ENCODE measurements around the gene APOE. TPM values are rescaled to one million over a fixed set of nuclear protein-coding genes. Genes with fewer than 3 reads are reported as not detected.
"Not testable (repeated sequence)": the region's sequence is repeated elsewhere in the genome, so short reads cannot be mapped to it uniquely, and the experiment has no call there.

APOE gene
- polyA plus RNA-seq, 2 of the 4 experiments (the other 2 are of a cell fraction) = 12.5 to 31.9 TPM

GRCh38 chr19:44926245-44927077, 20.9 kb downstream of the APOE start:
- ATAC-seq (peak; percentile 65 to 79), FAIRE-seq (peak; percentile 67)
- Histone ChIP-seq H3K4me1 (peaks cover 15% of the 10 kb centered on the region; the same call in 2 of the 3 replicates), H3K27ac (peak overlapping the region; percentile 62 to 80), H3K4me2 (peak overlapping the region; percentile 85), H3K4me3 (peak overlapping the region; percentile 34)
- not testable (repeated sequence) for H3K9me3 ChIP-seq; DNase-seq (ENCODE audit: low read depth in 1 of 2, low spot score in 1 of 2)
- ChIA-PET CTCF (interaction anchor here (0.6 to 3.4 kb wide), 8 partner anchors 8 to 133 kb away, joined by 3 to 22 read pairs (median 5); partner anchors contain the start of gene APOC1), POLR2A (interaction anchor here (1.2 kb wide), 1 partner anchor 11 kb away, joined by 6 read pairs; no protein-coding TSS in a partner anchor)
- 41% methylated on average over 18 of the region's 19 CpGs for WGBS (ENCODE audit: missing lambda C conversion rate)
- peak; percentile 33 for TF ChIP-seq ZFP36 (IDR thresholded peaks at IDR 0.05; ENCODE audit: borderline replicate concordance, partially characterized antibody)

GRCh38 chr19:44927746-44928145, 22.1 kb downstream of the APOE start:
- POLR2A ChIA-PET = no interaction called here

GRCh38 chr19:44930088-44930487, 24.5 kb downstream of the APOE start:
- Histone ChIP-seq H3K4me1 (peaks cover 7% of the 10 kb centered on the region; the same call in 1 of the 3 replicates), H3K27ac (no peak overlapping the region), H3K4me2 (no peak overlapping the region), H3K4me3 (no peak overlapping the region), H3K9me3 (no peaks in the 10 kb centered on the region)
- WGBS (ENCODE audit: missing lambda C conversion rate) = 79% methylated on average over 7 of the region's 7 CpGs
- DNase-seq (ENCODE audit: low read depth in 1 of 2, low spot score in 1 of 2) = no peak
- POLR2A ChIA-PET = no interaction called here
- no peak for TF ChIP-seq CHD2 (IDR thresholded peaks at IDR 0.05; ENCODE audit: low read length, partially characterized antibody)
- no peak for TF ChIP-seq JUN (IDR thresholded peaks at IDR 0.05)
- no peak for TF ChIP-seq ESRRA (IDR thresholded peaks at IDR 0.05; ENCODE audit: borderline replicate concordance, low read length)
- TF ChIP-seq POLR2A (IDR thresholded peaks at IDR 0.05; ENCODE audit: low read length) = no peak
- no peak for TF ChIP-seq HOXB5 (CRISPR knock-in tag; IDR thresholded peaks at IDR 0.05)
- no peak for TF ChIP-seq MAFK (IDR thresholded peaks at IDR 0.05; ENCODE audit: partially characterized antibody)
- TF ChIP-seq BHLHE40 (IDR thresholded peaks at IDR 0.05; ENCODE audit: low read depth, low read length) = no peak
- TF ChIP-seq GATA3 (IDR thresholded peaks at IDR 0.05; ENCODE audit: borderline replicate concordance) = no peak
- TF ChIP-seq EHMT2 (IDR thresholded peaks at IDR 0.05; ENCODE audit: low read depth) = no peak
- no peak for ATAC-seq
- FAIRE-seq = no peak
- CTCF ChIA-PET = interaction anchor here (0.7 to 1.9 kb wide), 3 partner anchors 21 to 34 kb away, joined by 3 to 8 read pairs (median 5); no protein-coding TSS in a partner anchor

More at GRCh38 chr19:44927746-44928145, 22.1 kb downstream of the APOE start:
- no peaks in the 10 kb centered on the region for H3K9me3 ChIP-seq
- DNase-seq (ENCODE audit: low read depth in 1 of 2, low spot score in 1 of 2) (no peak), FAIRE-seq (no peak), ATAC-seq (no peak)
- peaks cover 15% of the 10 kb centered on the region; the same call in 2 of the 3 replicates for H3K4me1 ChIP-seq
- CTCF ChIA-PET = interaction anchor here (0.7 to 1.8 kb wide), 2 partner anchors 9 to 42 kb away, joined by 3 to 6 read pairs; no protein-coding TSS in a partner anchor
- TF ChIP-seq NR3C1 (IDR thresholded peaks at IDR 0.05) = no peak
- TF ChIP-seq ATOH8 (CRISPR knock-in tag; IDR thresholded peaks at IDR 0.05; ENCODE audit: low read depth) = no peak
- no peak for TF ChIP-seq CHD4 (IDR thresholded peaks at IDR 0.05; ENCODE audit: borderline replicate concordance)
- H3K27ac ChIP-seq = peak overlapping the region in 1 of 2 experiments; percentile 80; a peak in 3 of 6 replicates
- no peak overlapping the region for H3K4me2 ChIP-seq
- 70% methylated on average over 5 of the region's 5 CpGs for WGBS (ENCODE audit: missing lambda C conversion rate)
- no peak overlapping the region for H3K4me3 ChIP-seq

GRCh38 chr19:44931541-44931940, 25.9 kb downstream of the APOE start:
- TF ChIP-seq ZC3H11A (IDR thresholded peaks at IDR 0.05) = no peak
- ChIA-PET CTCF (interaction anchor here (0.6 to 1.6 kb wide), 4 partner anchors 10 to 24 kb away, joined by 3 to 8 read pairs (median 4); no protein-coding TSS in a partner anchor), POLR2A (no interaction called here)
- H3K4me3 ChIP-seq = no peak overlapping the region
- ATAC-seq (no peak), DNase-seq (ENCODE audit: low read depth in 1 of 2, low spot score in 1 of 2) (no peak), FAIRE-seq (no peak)
- H3K9me3 ChIP-seq = no peaks in the 10 kb centered on the region
- peaks cover 7% of the 10 kb centered on the region; the same call in 1 of the 3 replicates for H3K4me1 ChIP-seq
- 75% methylated on average over 4 of the region's 4 CpGs for WGBS (ENCODE audit: missing lambda C conversion rate)
- no peak overlapping the region for H3K4me2 ChIP-seq
- H3K27ac ChIP-seq = no peak overlapping the region

- Histone ChIP-seq H3K4me3 (no peak overlapping the region), H3K9me3 (no peaks in the 10 kb centered on the region), H3K4me1 (no peaks in the 10 kb centered on the region), H3K27ac (no peak overlapping the region), H3K4me2 (no peak overlapping the region)
- ATAC-seq (no peak), FAIRE-seq (no peak), DNase-seq (ENCODE audit: low read depth in 1 of 2, low spot score in 1 of 2) (no peak)
- 87% methylated on average over 5 of the region's 5 CpGs for WGBS (ENCODE audit: missing lambda C conversion rate)
- CTCF ChIA-PET = interaction anchor here (0.6 to 3.9 kb wide), 5 partner anchors 12 to 285 kb away, joined by 3 to 19 read pairs (median 3); partner anchors contain the start of gene NECTIN2
- POLR2A ChIA-PET = no interaction called here
- no peak for TF ChIP-seq TFCP2L1 (CRISPR knock-in tag; IDR thresholded peaks at IDR 0.05)
- no peak for TF ChIP-seq RAD21 (conservative IDR thresholded peaks at IDR 0.05 in 1 of 2, IDR thresholded peaks at IDR 0.05 in 1 of 2)
- peak in 1 of 2 experiments; percentile 56; a peak in 1 of 4 replicates for TF ChIP-seq CEBPB (IDR thresholded peaks at IDR 0.05)
Observed at GRCh38 chr19:44939668-44940067, 34.1 kb downstream of the APOE start.
